Adrenal gland (tissue), 5 donors: ENCODE data around the gene SH3BP4.

Experiments
- CTCF ChIP-seq, 6 experiments: fragments of 450-650 bp in 4 of 6; fragments of 200-600 bp in 2 of 6; sonication (generic) in 1 of 6; IDR thresholded peaks; 1 replicate in 5 of 6; 2 replicates in 1 of 6; pipeline versions ENCODE4 v1.5.1 to v1.8.0; 2016 to 2021; ENCODE audit warnings: antibody characterized with exemption in 6 of 6, mild to moderate bottlenecking in 2 of 6, moderate library complexity in 1 of 6
- POLR2A ChIP-seq, 2 donors: fragments of 450-650 bp; IDR thresholded peaks; one replicate each; pipeline ENCODE4 v1.6.1; 2017; ENCODE audit warnings: antibody characterized with exemption in 2 of 2, mild to moderate bottlenecking in 2 of 2, moderate library complexity in 1 of 2
- donor health status: DM: no; HTN: no; CAD: no.

- TF ChIP-seq CTCF (IDR thresholded peaks at IDR 0.05) = no peak
- no peak for TF ChIP-seq POLR2A (IDR thresholded peaks at IDR 0.05)
Observed at GRCh38 chr2:235037604-235038166, 85.9 kb downstream of the SH3BP4 start.
